GM12865 (cell line): ENCODE data around the gene TTLL10.
A peak's percentile ranks its signal among the peaks of the same experiment; 100 is the strongest.

Experiments
- DNase-seq: peaks from one replicate; pipeline ENCODE4 v3.0.0; 2010; ENCODE audit warnings: low read depth
- H3K4me3 ChIP-seq: 2 replicates; pipeline ENCODE4 v1.5.1; 2011; ENCODE audit warnings: mild to moderate bottlenecking, low read depth, low read length, control low read depth
- TF ChIP-seq, protein P1 (sequence below): IDR thresholded peaks from 2 replicates; pipeline ENCODE4 v1.5.1; 2011; ENCODE audit warnings: low read length, control low read depth, low read depth, inconsistent platforms; ENCODE audit not compliant: insufficient read depth; ENCODE audit errors: missing control alignments

The TTLL10 gene

DNA sequence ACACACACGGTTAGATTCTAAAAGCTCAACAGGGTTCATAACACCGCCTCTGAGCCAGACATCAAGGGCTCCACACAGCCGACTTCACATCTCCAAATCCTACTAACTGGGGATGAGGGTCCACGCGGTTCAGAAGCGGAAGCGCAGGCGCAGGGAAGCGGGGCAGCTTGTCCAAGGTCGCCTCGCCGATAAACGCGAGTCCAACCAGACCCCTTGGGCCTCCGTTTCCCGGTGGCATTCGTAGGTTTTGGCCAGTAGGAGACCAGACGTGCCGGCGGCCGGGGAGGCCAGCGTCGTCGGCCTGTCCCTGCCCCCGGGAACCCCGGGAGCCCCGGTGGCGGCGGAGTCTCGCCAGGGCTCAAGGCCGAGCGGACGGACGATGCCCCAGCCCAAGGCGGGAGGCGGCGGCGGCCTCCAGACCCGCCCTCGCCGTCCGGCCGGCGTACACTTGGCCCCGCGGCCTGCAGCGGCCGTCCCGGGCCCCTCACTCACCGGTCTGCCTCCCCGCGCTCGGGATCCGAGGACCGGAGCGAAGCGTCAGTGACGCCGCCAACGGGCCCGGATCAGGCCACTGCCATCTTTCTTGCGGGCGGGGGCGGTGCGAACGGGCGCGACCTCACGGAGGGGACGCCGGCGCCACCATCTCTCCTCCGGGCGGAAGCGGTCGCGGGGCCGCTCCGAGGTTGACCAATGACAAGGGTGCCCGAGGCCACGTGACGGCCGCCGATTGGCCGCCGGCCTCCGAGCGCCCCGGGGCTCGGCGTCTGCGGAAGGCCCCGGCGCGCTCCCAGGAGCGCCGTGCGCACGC lies 57.9 kb downstream of the TTLL10 start, which contains the start of gene SDF4:
TSS of gene SDF4 (minus strand) at position 602 of the 808 bp plus-strand sequence. CDS start 3,229 bp downstream, outside the sequence.
- peak within 1 kb of the TSS; percentile 99 for H3K4me3 ChIP-seq
- TF ChIP-seq, protein P1, sequence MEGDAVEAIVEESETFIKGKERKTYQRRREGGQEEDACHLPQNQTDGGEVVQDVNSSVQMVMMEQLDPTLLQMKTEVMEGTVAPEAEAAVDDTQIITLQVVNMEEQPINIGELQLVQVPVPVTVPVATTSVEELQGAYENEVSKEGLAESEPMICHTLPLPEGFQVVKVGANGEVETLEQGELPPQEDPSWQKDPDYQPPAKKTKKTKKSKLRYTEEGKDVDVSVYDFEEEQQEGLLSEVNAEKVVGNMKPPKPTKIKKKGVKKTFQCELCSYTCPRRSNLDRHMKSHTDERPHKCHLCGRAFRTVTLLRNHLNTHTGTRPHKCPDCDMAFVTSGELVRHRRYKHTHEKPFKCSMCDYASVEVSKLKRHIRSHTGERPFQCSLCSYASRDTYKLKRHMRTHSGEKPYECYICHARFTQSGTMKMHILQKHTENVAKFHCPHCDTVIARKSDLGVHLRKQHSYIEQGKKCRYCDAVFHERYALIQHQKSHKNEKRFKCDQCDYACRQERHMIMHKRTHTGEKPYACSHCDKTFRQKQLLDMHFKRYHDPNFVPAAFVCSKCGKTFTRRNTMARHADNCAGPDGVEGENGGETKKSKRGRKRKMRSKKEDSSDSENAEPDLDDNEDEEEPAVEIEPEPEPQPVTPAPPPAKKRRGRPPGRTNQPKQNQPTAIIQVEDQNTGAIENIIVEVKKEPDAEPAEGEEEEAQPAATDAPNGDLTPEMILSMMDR: no peak
- peak; percentile 99 for DNase-seq

DNA sequence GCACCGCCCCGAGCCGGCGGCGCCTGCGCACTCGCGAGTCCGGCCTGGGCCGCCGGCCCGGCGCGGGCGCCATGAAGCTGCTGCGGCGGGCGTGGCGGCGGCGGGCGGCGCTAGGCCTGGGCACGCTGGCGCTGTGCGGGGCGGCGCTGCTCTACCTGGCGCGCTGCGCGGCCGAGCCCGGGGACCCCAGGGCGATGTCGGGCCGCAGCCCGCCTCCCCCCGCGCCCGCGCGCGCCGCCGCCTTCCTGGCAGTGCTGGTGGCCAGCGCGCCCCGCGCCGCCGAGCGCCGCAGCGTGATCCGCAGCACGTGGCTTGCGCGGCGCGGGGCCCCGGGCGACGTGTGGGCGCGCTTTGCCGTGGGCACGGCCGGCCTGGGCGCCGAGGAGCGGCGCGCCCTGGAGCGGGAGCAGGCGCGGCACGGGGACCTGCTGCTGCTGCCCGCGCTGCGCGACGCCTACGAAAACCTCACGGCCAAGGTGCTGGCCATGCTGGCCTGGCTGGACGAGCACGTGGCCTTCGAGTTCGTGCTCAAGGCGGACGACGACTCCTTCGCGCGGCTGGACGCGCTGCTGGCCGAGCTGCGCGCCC lies 58.6 kb downstream of the TTLL10 start, which contains the start of gene B3GALT6:
TSS of gene B3GALT6 (plus strand) at position 30 of the 588 bp plus-strand sequence. CDS start at position 72, 42 bp downstream.
- peak within 1 kb of the TSS; percentile 99 for H3K4me3 ChIP-seq
- TF ChIP-seq, protein P1: no peak
- no peak for DNase-seq

DNA sequence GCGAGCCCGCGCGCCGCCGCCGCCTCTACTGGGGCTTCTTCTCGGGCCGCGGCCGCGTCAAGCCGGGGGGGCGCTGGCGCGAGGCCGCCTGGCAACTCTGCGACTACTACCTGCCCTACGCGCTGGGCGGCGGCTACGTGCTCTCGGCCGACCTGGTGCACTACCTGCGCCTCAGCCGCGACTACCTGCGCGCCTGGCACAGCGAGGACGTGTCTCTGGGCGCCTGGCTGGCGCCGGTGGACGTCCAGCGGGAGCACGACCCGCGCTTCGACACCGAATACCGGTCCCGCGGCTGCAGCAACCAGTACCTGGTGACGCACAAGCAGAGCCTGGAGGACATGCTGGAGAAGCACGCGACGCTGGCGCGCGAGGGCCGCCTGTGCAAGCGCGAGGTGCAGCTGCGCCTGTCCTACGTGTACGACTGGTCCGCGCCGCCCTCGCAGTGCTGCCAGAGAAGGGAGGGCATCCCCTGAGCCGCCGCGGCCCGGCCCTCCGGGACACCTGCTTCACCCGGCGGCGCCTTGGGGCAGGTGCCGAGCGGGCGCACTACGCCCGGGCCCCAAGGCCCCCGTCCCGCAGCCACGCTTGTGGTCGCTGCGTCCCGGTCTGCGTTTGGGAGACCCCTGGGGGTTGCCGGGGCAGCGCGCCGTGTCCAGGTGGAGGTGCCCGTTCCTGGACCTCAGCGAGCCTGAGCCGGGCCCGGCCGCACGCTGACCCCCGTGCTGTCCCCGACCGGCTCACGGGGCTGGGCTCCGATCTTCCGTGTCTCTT lies 59.3 kb downstream of the TTLL10 start:
- TF ChIP-seq, protein P1: no peak
- no peak overlapping the region; the same call in 1 of the 2 replicates for H3K4me3 ChIP-seq
- DNase-seq: peak; percentile 29

- H3K4me3 ChIP-seq: no peak overlapping the region
- TF ChIP-seq, protein P1: no peak
- DNase-seq: no peak
Measured at GRCh38 chr1:1233567-1233892, 59.9 kb downstream of the TTLL10 start.

DNA sequence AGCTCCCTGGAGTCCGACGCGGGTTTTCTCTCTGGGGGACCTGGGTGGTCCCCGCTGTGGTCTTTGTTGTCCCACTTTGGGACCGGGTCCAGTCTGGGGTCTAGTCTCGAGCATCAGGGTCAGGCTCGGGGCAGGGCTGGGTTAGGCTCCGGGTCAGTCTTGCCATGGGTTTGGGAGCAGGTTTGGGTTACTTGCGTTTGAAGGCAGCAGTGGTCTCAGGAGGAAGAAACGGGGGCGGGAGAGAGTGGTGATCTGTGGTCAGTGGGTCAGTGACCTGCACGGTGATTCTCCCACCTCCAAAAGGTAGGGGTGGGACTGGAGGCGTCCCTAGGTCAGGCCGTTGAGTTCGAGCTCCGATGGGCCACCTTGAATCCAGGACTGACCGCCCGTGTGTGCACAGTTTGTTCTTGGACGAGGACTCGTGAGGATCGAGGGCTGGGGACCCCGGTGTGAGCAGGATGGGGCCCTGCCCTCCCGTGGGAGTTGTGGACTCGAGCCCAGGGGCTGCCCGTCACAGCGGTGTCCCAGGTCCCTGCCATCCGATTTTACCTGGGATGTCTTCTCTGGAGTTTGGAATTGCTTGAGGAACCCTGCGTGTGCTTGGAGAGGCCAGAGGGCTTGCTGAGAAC lies 60.6 kb downstream of the TTLL10 start:
- no peak for DNase-seq
- no peak overlapping the region for H3K4me3 ChIP-seq
- TF ChIP-seq, protein P1: no peak

GRCh38 chr1:1235016-1235744 lies 61.5 kb downstream of the TTLL10 start:
- DNase-seq: no peak
- TF ChIP-seq, protein P1: no peak
- H3K4me3 ChIP-seq: no peak overlapping the region
